ENCODE results near the gene MDM2. TPM values are rescaled to one million over a fixed set of nuclear protein-coding genes. Genes with fewer than 3 reads are reported as not detected.

The MDM2 gene
- total RNA-seq, 1 experiment from 2014 or later, result 95.2 TPM

DNA sequence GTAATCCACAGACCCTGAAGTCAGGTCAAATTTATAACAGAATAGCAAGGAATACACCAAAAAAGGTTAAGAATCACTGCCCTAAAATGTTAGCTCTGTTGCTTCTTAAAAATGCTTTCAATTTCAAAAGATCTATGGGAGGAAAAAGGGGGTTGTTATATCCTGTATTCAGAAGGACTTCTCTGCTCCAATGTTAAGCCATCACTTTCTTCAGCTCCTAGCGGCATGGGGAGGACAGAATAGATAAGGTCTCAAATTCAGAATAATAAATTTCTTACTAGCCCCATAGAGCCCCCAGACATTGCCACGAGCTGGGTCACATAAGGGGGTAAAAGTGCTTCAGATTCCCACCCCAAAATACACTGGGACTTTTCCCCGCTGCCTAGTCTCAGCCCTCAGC is 75.2 kb downstream of the MDM2 start:
- Histone ChIP-seq H3K27ac (no peak overlapping the region), H3F3A (ENCODE audit: insufficient read depth, low read depth) (no peaks in the 10 kb centered on the region), H3K36me3 (ENCODE audit: low read depth) (no peaks in the 10 kb centered on the region), H3K4me1 (replicated peaks; ENCODE audit: insufficient read depth) (no peaks in the 10 kb centered on the region), H3K4me3 (no peak overlapping the region), H3K9me3 (ENCODE audit: insufficient read depth, low read depth) (no peaks in the 10 kb centered on the region; the same call in 1 of the 2 replicates), H3K79me2 (ENCODE audit: low read depth) (no peaks in the 10 kb centered on the region), H3K4me2 (no peak overlapping the region), H2AFZ (no peak overlapping the region), H3K9me2 (ENCODE audit: insufficient read depth) (no peaks in the 10 kb centered on the region), H4K20me1 (ENCODE audit: insufficient read depth) (no peaks in the 10 kb centered on the region), H3K27me3 (ENCODE audit: insufficient read depth, low read depth) (no peaks in the 10 kb centered on the region)
- POLR2A ChIA-PET (ENCODE audit: unreplicated experiment), result no interaction called here
- CTCF ChIA-PET, result no interaction called here
- no TSS peak for BruUV-seq (replicated peaks)
- intact Hi-C loops (cut with micrococcal nuclease; ENCODE audit: unreplicated experiment), result no loop called here
- no peak for DNase-seq
- TF ChIP-seq, protein P1, sequence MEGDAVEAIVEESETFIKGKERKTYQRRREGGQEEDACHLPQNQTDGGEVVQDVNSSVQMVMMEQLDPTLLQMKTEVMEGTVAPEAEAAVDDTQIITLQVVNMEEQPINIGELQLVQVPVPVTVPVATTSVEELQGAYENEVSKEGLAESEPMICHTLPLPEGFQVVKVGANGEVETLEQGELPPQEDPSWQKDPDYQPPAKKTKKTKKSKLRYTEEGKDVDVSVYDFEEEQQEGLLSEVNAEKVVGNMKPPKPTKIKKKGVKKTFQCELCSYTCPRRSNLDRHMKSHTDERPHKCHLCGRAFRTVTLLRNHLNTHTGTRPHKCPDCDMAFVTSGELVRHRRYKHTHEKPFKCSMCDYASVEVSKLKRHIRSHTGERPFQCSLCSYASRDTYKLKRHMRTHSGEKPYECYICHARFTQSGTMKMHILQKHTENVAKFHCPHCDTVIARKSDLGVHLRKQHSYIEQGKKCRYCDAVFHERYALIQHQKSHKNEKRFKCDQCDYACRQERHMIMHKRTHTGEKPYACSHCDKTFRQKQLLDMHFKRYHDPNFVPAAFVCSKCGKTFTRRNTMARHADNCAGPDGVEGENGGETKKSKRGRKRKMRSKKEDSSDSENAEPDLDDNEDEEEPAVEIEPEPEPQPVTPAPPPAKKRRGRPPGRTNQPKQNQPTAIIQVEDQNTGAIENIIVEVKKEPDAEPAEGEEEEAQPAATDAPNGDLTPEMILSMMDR (conservative IDR thresholded peaks at IDR 0.05), result no peak
- TF ChIP-seq EZH2 (IDR thresholded peaks at IDR 0.05; ENCODE audit: low read depth), result no peak

DNA sequence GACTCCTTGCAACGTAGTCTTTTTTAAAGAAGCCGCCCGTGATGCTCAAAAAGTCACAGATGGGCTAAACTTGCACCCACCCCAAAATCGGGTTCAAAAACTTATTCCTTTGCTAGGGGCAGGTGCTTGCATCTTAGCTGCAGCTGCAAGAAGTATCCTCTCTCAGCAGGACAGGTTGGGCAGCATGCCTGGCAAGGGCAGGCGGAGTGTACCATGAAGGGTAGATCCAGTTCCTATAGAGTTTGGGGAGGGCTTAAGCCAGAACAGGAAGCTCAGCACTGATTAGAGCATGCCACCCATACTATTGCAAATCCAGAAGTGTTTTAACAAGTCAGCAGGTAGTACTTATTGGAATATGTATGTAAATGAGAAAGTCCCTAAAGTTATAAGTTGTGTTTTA is 76.3 kb downstream of the MDM2 start:
- Histone ChIP-seq H3K9me2 (ENCODE audit: insufficient read depth) (no peaks in the 10 kb centered on the region), H3K4me1 (replicated peaks; ENCODE audit: insufficient read depth) (no peaks in the 10 kb centered on the region), H3K27ac (no peak overlapping the region), H3K79me2 (ENCODE audit: low read depth) (no peaks in the 10 kb centered on the region), H3F3A (ENCODE audit: insufficient read depth, low read depth) (no peaks in the 10 kb centered on the region), H2AFZ (no peak overlapping the region), H3K27me3 (ENCODE audit: insufficient read depth, low read depth) (no peaks in the 10 kb centered on the region), H3K4me2 (no peak overlapping the region), H4K20me1 (ENCODE audit: insufficient read depth) (no peaks in the 10 kb centered on the region), H3K36me3 (ENCODE audit: low read depth) (no peaks in the 10 kb centered on the region), H3K9me3 (ENCODE audit: insufficient read depth, low read depth) (no peaks in the 10 kb centered on the region; the same call in 1 of the 2 replicates), H3K4me3 (no peak overlapping the region)
- CTCF ChIA-PET, result no interaction called here
- no TSS peak for BruUV-seq (replicated peaks)
- intact Hi-C loops (cut with micrococcal nuclease; ENCODE audit: unreplicated experiment), result no loop called here
- POLR2A ChIA-PET (ENCODE audit: unreplicated experiment), result no interaction called here
- peak; percentile 34 to 39 for DNase-seq
- TF ChIP-seq, protein P1 (conservative IDR thresholded peaks at IDR 0.05), result no peak
- TF ChIP-seq EZH2 (IDR thresholded peaks at IDR 0.05; ENCODE audit: low read depth), result no peak

DNA sequence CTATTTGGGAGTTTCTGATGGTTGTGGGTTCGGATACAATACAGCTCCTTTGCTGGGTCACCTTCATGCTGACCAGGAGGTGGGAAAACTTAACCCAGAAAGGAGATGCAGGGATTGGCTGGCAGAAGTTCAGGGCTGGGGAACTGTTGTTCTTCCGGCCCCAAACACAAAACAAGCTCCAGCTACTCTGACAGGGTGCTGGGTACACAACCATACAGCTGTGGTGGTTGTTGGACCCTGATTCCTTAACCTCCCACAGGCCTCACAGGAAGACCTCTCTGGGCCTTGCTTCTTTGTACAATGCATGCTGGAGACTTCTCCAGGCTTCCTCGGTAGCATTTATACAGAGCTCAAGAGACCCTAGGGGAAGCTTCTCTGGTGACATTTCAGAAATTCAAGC is 77.4 kb downstream of the MDM2 start:
- POLR2A ChIA-PET (ENCODE audit: unreplicated experiment), result no interaction called here
- no TSS peak for BruUV-seq (replicated peaks)

More for the DNA sequence above, 77.4 kb downstream of the MDM2 start:
- H3K4me1 ChIP-seq (replicated peaks; ENCODE audit: insufficient read depth), result no peaks in the 10 kb centered on the region
- H3K4me2 ChIP-seq, result no peak overlapping the region
- H3K27me3 ChIP-seq (ENCODE audit: insufficient read depth, low read depth), result no peaks in the 10 kb centered on the region
- H3F3A ChIP-seq (ENCODE audit: insufficient read depth, low read depth), result no peaks in the 10 kb centered on the region
- intact Hi-C loops (cut with micrococcal nuclease; ENCODE audit: unreplicated experiment), result no loop called here
- TF ChIP-seq, protein P1 (conservative IDR thresholded peaks at IDR 0.05), result no peak
- no peak for TF ChIP-seq EZH2 (IDR thresholded peaks at IDR 0.05; ENCODE audit: low read depth)
- H3K27ac ChIP-seq, result no peak overlapping the region
- no peaks in the 10 kb centered on the region for H4K20me1 ChIP-seq (ENCODE audit: insufficient read depth)
- no peak for DNase-seq
- no peaks in the 10 kb centered on the region for H3K9me2 ChIP-seq (ENCODE audit: insufficient read depth)
- H3K36me3 ChIP-seq (ENCODE audit: low read depth), result no peaks in the 10 kb centered on the region
- CTCF ChIA-PET, result no interaction called here
- no peak overlapping the region for H3K4me3 ChIP-seq
- H3K9me3 ChIP-seq (ENCODE audit: insufficient read depth, low read depth), result no peaks in the 10 kb centered on the region; the same call in 1 of the 2 replicates
- H2AFZ ChIP-seq, result no peak overlapping the region
- H3K79me2 ChIP-seq (ENCODE audit: low read depth), result no peaks in the 10 kb centered on the region
